Tibial artery (tissue), 4 donors: ENCODE results near the gene ACOT11.

Source experiments
- DNase-seq, 2 donors: peaks; one replicate each; pipeline ENCODE4 v3.0.0-alpha.2; 2019
- H3K27ac ChIP-seq, 2 donors: fragments of 200-600 bp; sonication (generic) in 1 of 2; 1 replicate in 1 of 2; 2 replicates in 1 of 2; pipeline ENCODE4 v1.5.1; 2018 to 2019; ENCODE audit warnings: mild to moderate bottlenecking in 1 of 2
- H3K27me3 ChIP-seq, 2 donors: fragments of 200-600 bp; sonication (generic) in 1 of 2; one replicate each; pipeline versions ENCODE4 v1.5.1 to v1.6.0; 2016 to 2019
- H3K36me3 ChIP-seq, 3 donors: fragments of 200-600 bp; sonication (generic) in 2 of 3; one replicate each; pipeline ENCODE4 v1.5.1; 2016 to 2019; ENCODE audit warnings: mild to moderate bottlenecking in 2 of 3
- H3K4me1 ChIP-seq, 4 donors: fragments of 200-600 bp; sonication (generic) in 2 of 4; 1 replicate in 3 of 4; 2 replicates in 1 of 4; pipeline ENCODE4 v1.5.1; 2016 to 2019
- H3K4me3 ChIP-seq, 2 donors: fragments of 200-600 bp; sonication (generic) in 1 of 2; 1 replicate in 1 of 2; 2 replicates in 1 of 2; pipeline ENCODE4 v1.5.1; 2018 to 2019; ENCODE audit warnings: mild to moderate bottlenecking in 2 of 2
- H3K9me3 ChIP-seq, 3 donors: fragments of 200-600 bp; sonication (generic) in 1 of 3; one replicate each; pipeline ENCODE4 v1.5.1; 2016 to 2019
- CTCF ChIP-seq, 2 experiments: fragments of 200-600 bp in 1 of 2; fragments of 450-650 bp in 1 of 2; IDR thresholded peaks; one replicate each; pipeline ENCODE4 v1.5.1; 2017 to 2019; ENCODE audit warnings: antibody characterized with exemption in 2 of 2, mild to moderate bottlenecking in 1 of 2, moderate library complexity in 1 of 2
- intact Hi-C: fragments of 100-400 bp; cut with DNase I; formaldehyde crosslinking; loops from one replicate; pipeline ENCODE4 v1.15.0; 2023; ENCODE audit warnings: low total_unique reads

ACOT11 gene

DNA sequence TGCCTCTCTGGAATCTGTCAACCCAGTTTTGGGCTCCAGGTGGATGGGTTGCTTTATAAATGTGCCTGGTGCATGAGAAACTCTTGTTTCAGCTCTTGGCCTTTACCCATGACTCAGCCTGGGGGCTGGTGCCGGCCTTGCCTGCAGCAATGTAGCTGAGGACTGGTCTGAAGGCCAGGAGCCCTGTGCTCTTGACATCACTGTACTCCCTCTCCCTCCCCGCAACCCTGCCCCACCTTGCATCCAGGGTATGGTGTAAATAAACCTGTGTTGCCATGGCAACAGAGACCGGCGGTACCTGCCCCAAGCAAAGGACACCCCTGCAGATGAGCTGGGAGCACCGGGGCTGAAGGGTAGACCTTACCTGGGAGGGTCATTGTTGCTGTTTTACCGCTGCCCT, 62.0 kb downstream of the ACOT11 start:
- no peak for TF ChIP-seq CTCF (IDR thresholded peaks at IDR 0.05)
- Histone ChIP-seq H3K27ac (no peak overlapping the region), H3K36me3 (peaks cover 15 to 50% (median 25%) of the 10 kb centered on the region in 3 donors), H3K4me3 (no peak overlapping the region), H3K27me3 (no peaks in the 10 kb centered on the region), H3K9me3 (no peaks in the 10 kb centered on the region), H3K4me1 (peaks cover 0 to 18% (median 7%) of the 10 kb centered on the region in 4 donors)
- DNase-seq: no peak
- intact Hi-C loops: no loop called here

GRCh38 chr1:54610601-54611580, 62.9 kb downstream of the ACOT11 start:
- DNase-seq: no peak
- Histone ChIP-seq H3K27ac (no peak overlapping the region), H3K27me3 (no peaks in the 10 kb centered on the region), H3K4me1 (peaks cover 0 to 18% (median 7%) of the 10 kb centered on the region in 4 donors), H3K36me3 (peaks cover 15 to 48% (median 21%) of the 10 kb centered on the region in 3 donors), H3K9me3 (no peaks in the 10 kb centered on the region), H3K4me3 (no peak overlapping the region)
- intact Hi-C loops: no loop called here
- TF ChIP-seq CTCF (IDR thresholded peaks at IDR 0.05): no peak

GRCh38 chr1:54611621-54612020, 63.6 kb downstream of the ACOT11 start:
- intact Hi-C loops: no loop called here
- no peak overlapping the region for H3K4me3 ChIP-seq
- no peaks in the 10 kb centered on the region for H3K9me3 ChIP-seq
- peaks cover 15 to 41% (median 16%) of the 10 kb centered on the region in 3 donors for H3K36me3 ChIP-seq
- peaks cover 0 to 18% (median 7%) of the 10 kb centered on the region in 4 donors for H3K4me1 ChIP-seq
- H3K27me3 ChIP-seq: no peaks in the 10 kb centered on the region
- no peak for DNase-seq
- H3K27ac ChIP-seq: no peak overlapping the region
- no peak for TF ChIP-seq CTCF (IDR thresholded peaks at IDR 0.05)

- peaks cover 0 to 17% (median 4%) of the 10 kb centered on the region in 3 donors for H3K36me3 ChIP-seq
- no peaks in the 10 kb centered on the region for H3K9me3 ChIP-seq
- no peak for TF ChIP-seq CTCF (IDR thresholded peaks at IDR 0.05)
- H3K4me3 ChIP-seq: no peak overlapping the region
- H3K27ac ChIP-seq: no peak overlapping the region
- peaks cover 0 to 16% (median 6%) of the 10 kb centered on the region in 4 donors for H3K4me1 ChIP-seq
- no peak for DNase-seq
- intact Hi-C loops: no loop called here
- no peaks in the 10 kb centered on the region for H3K27me3 ChIP-seq
These were observed 66.0 kb downstream of the ACOT11 start for GRCh38 chr1:54614024-54614423.

- DNase-seq: no peak
- intact Hi-C loops: no loop called here
- Histone ChIP-seq H3K27ac (no peak overlapping the region), H3K9me3 (no peaks in the 10 kb centered on the region), H3K27me3 (no peaks in the 10 kb centered on the region), H3K4me3 (no peak overlapping the region), H3K36me3 (peaks cover 0 to 11% (median 0%) of the 10 kb centered on the region in 3 donors), H3K4me1 (peaks cover 0 to 11% (median 2%) of the 10 kb centered on the region in 4 donors)
- TF ChIP-seq CTCF (IDR thresholded peaks at IDR 0.05): no peak
These were observed 66.5 kb downstream of the ACOT11 start for GRCh38 chr1:54614563-54614962.
